SH-SY5Y (cell line): ENCODE results near the gene NFATC2.

Experiments used
- GATA2 ChIP-seq: IDR thresholded peaks from 2 replicates; pipeline ENCODE4 v1.6.1; 2011; ENCODE audit warnings: mild to moderate bottlenecking, low read depth, low read length
- GATA3 ChIP-seq: IDR thresholded peaks from 2 replicates; pipeline ENCODE4 v1.6.1; 2011; ENCODE audit warnings: low read depth, mild to moderate bottlenecking, low read length, moderate library complexity

DNA sequence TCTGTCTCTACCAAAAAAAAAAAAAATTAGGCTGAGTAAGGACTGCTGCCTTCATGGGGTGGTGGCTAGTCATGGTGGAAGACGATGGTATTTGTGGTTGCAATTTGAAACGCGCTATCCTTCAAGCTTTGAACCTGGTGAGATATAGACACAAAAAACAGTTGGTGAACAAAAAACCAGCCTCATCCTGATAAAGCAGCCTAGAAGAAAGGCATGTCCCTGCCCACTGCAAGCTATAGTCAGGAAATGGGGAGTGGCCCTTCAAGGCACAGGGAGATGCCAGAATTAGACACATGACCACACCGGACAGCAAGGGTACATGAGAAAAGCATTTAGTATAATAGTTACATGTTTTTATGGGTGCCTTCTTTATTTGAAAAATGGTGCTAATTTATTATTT lies 193.6 kb downstream of the NFATC2 start:
- TF ChIP-seq GATA3 (no peak), GATA2 (no peak)
